GM21381 (cell line): ENCODE data around the gene ZNF14.
"Not testable (repeated sequence)": the region's sequence is repeated elsewhere in the genome, so short reads cannot be mapped to it uniquely, and the experiment has no call there.

Experiments used
- ATAC-seq: cut with Tn5 transposase; IDR thresholded peaks from one replicate; pipeline ENCODE4 v1.9.1; 2021; ENCODE audit warnings: mild to moderate bottlenecking, moderate library complexity; ENCODE audit not compliant: unreplicated experiment

The ZNF14 gene

DNA sequence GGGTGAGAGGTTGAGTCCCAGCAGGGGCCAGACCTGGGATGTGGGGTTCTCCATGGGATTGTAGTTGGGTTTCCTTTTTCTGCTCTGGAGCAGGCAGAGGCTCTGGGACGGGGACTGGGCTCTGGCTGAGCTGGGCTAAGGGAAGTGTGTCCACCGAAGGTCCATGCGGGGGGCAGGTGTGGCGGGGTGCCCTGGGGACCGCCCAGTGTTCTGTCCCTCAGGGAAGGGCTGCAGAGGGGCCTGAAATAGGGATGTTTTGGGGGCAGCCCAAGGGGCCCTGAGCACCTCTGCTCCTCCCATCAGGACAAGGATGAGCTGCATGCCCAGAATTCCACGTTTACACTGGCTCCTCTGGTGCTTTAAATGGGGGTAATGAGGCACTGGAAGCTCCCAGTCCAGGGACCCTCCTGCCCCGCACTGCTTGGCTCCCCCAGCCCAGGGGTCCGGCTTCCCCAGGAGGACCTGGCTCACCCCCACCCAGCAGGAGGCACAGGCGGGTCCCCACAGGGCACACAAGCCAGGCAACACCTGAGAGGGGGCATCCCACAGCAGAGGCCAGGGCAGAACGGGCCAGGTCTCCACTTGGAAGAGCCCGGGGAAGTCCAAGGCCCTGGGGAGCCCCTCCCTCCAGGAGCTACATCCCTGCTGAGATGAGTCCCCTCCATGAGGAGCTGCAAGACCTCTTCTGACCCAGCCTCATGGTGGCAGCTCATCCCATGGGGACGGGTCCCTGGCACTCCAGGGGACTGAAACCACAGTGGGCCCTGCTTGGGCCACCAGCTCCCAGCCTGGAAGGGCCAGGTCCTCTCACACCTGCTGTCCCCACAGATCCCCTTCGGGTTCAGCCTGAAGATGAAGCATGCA lies 14.7 kb upstream of the ZNF14 start:
- no peak for ATAC-seq

DNA sequence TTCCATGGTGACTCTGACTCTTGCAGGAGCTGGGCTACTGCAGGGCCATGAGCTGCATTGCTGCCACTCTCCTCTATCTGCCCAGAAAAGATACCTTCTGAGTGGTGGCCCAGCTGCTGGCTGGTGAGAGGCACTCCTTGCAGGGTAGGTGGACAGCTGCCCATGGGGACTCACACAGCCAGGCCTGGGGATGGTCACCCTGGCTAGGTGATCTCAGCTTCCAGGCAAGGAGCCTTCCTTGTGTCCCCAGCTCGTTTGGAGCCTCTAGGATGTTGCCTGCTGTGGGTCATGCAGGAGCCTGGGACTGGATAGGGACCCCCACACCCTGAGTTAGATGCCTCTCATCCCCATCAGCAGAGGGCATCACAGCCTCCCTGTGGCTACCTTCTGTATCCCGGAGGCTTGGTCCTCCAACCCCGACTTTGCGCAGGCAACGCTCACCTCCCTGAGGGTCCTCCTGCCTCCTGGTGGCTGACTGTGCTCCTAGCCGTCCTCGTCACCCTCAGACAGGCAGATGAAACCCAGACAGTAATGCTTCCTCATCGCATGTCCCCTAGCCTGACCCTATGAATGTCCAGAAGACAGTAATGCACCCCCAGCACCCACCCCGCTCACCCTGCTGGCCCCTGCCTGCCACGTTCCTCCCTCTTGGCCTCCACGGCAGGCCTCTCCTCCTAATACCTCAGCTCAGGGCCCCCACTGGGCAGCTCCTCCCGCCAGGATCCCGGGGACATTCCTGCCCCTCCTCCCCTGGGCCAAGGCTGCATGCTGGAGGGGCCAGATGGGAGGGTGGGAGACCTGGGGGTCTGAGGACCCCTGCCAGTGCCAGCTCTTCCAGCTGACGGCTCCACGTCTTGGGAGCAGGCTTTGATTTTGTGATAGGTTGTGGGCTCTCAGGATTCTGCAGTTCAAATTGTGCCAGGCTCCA lies 13.6 kb upstream of the ZNF14 start:
- no peak for ATAC-seq

GRCh38 chr19:19745496-19746285 lies 12.8 kb upstream of the ZNF14 start:
- ATAC-seq = no peak

DNA sequence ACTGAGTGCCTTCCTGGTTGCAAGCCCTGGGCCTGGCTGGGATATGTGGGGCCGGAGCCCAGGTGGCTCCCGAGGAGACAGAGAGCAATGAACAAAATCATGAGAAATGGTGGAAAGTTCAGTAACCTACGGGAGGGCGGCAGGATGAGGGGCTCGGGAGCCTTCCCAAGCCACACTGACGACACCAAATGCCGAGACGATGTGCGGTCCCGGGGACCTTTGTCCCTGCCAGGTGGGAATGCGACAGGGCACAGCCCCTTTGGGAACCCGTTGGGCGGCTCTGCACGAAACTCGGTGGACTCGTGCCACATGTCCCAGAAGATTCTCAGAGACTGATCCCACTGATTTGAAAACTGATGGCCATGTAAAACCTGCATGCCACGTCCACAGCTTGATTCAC lies 11.7 kb upstream of the ZNF14 start:
- no peak for ATAC-seq

DNA sequence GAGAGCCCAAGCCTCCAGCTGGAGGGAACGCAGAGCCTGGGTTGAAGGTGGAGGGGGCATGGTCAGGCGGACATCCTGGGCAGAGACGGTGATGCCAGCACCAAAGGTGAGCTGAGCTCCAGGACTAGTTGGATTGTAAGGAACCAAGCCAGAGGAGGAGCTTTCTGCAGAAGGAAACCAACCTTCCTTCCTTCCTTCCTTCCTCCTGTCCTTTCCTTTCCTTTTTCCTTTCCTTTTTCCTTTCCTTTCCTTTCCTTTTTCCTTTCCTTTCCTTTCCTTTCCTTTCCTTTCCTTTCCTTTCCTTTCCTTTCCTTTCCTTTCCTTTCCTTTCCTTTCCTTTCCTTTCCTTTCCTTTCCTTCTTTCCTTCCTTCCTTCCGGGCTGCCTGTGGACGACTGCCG lies 11.0 kb upstream of the ZNF14 start:
- not testable (repeated sequence) for ATAC-seq

GRCh38 chr19:19743176-19743575 lies 10.3 kb upstream of the ZNF14 start:
- no peak for ATAC-seq

GRCh38 chr19:19742773-19743172 lies 9.9 kb upstream of the ZNF14 start:
- ATAC-seq = no peak

DNA sequence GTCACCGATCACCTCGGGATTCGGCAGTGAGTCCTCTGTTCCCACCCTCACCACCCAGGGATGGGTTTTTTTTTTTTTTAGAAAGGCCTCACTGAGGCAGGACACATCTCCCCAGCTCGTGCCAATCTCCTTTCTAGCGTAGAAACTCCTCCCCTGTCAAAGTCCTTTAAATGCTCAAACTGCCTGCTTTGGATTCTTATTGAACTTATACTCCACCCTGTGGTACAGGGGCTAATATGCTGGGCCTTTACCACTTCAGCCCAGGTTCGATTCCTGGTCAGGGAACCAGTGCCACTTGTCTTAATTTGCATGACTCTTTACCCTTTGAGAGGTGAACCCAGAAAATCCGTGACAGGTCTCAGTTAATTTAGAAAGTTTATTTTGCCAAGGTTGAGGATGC lies 8.3 kb upstream of the ZNF14 start:
- ATAC-seq = no peak

- no peak for ATAC-seq
These were observed 7.8 kb upstream of the ZNF14 start for GRCh38 chr19:19740755-19741154.

- no peak for ATAC-seq
These were observed 5.7 kb upstream of the ZNF14 start for GRCh38 chr19:19738564-19738963.

- no peak for ATAC-seq
These were observed 4.8 kb upstream of the ZNF14 start for GRCh38 chr19:19737559-19738332.

- no peak for ATAC-seq
These were observed 11.0 kb downstream of the ZNF14 start for GRCh38 chr19:19721896-19722295.

DNA sequence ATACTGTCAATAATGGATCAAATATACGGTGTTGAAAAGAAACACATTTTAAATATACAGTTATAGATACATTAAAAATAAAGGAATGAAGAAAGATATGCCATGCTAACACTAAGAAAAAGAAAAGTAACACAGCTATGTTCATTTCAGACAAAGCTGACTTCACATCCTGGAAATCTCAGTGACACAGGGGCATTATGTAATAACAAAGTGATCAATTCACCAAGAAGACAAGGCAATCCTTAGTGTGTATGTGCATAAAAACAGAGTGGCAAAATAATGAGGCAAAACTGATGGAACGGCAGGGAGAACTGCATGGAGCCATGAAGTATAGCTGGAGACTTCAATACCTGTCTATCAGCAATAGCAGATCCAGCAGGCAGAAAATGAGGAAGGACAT lies 13.1 kb downstream of the ZNF14 start:
- no peak for ATAC-seq

- no peak for ATAC-seq
These were observed 20.7 kb downstream of the ZNF14 start for GRCh38 chr19:19711934-19712828.

GRCh38 chr19:19711306-19711933 lies 21.5 kb downstream of the ZNF14 start:
- ATAC-seq = no peak

DNA sequence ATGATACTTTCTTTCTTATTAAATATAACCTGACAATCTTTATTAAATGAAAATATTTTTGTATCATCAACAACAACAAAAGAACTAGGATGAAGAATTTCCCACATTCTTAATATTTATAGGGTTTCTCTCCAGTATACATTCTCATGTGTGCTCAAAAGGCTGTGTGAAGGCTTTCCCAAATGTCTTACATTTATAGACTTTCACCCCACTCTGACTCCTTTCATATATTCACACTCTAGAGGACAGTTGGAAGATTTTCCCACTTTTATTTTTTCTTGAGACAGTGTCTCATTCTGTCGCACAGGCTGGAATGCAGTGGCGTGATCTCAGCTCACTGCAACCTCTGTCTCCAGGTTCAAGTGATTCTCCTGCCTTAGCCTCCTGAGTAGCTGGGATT lies 22.4 kb downstream of the ZNF14 start:
- ATAC-seq = no peak

GRCh38 chr19:19704836-19705235 lies 28.1 kb downstream of the ZNF14 start:
- no peak for ATAC-seq

- not testable (repeated sequence) for ATAC-seq
These were observed 32.4 kb downstream of the ZNF14 start for GRCh38 chr19:19700493-19700892.

- no peak for ATAC-seq
These were observed 35.3 kb downstream of the ZNF14 start for GRCh38 chr19:19697589-19697988.
